ENCODE results near the gene C1orf35.

GRCh38 chr1:228092342-228093049 is 10.6 kb downstream of the C1orf35 start:
- no peak for TF ChIP-seq CTCF (IDR thresholded peaks at IDR 0.05)
- no peak for TF ChIP-seq POLR2A (IDR thresholded peaks at IDR 0.05)
